Activated CD4-positive, CD25-positive, alpha-beta regulatory T cell treated with anti-CD3 and anti-CD28 coated beads, Interleukin-2, amount 50 U/mL, for 24 hours (primary cell): Measurements from ENCODE around the gene DDX41.

Source experiments
- ATAC-seq, 2 donors: fragments of 150-1000 bp; cut with Tn5 transposase; one replicate each; pipeline ENCODE4 v1.10.0; 2021; ENCODE audit warnings: mild to moderate bottlenecking in 1 of 2, moderate library complexity in 1 of 2

DDX41 gene

GRCh38 chr5:177512736-177513380 is 3.9 kb downstream of the DDX41 start:
- no peak for ATAC-seq

GRCh38 chr5:177511796-177512675 is 4.7 kb downstream of the DDX41 start:
- no peak for ATAC-seq

GRCh38 chr5:177511181-177511580 is 5.6 kb downstream of the DDX41 start:
- ATAC-seq: no peak

- ATAC-seq: no peak
Measured at GRCh38 chr5:177510567-177511053, 6.2 kb downstream of the DDX41 start.

- ATAC-seq: peak in 1 of 2 donors; percentile 36
Measured at GRCh38 chr5:177509991-177510566, 6.7 kb downstream of the DDX41 start.

GRCh38 chr5:177509381-177509951 is 7.3 kb downstream of the DDX41 start, which contains the start of gene DOK3:
DOK3 (minus strand) TSS chr5:177509826; CDS start chr5:177509540, 286 bp downstream.
- ATAC-seq: peak in 1 of 2 donors; percentile 7

GRCh38 chr5:177508837-177509236 is 7.9 kb downstream of the DDX41 start:
- ATAC-seq: no peak

GRCh38 chr5:177508221-177508611 is 8.5 kb downstream of the DDX41 start:
- no peak for ATAC-seq

- no peak for ATAC-seq
Measured at GRCh38 chr5:177507596-177508220, 9.1 kb downstream of the DDX41 start.

GRCh38 chr5:177507165-177507564 is 9.6 kb downstream of the DDX41 start:
- no peak for ATAC-seq

GRCh38 chr5:177505075-177505474 is 11.7 kb downstream of the DDX41 start:
- ATAC-seq: no peak

- no peak for ATAC-seq
Measured at GRCh38 chr5:177504086-177505056, 12.4 kb downstream of the DDX41 start.

- ATAC-seq: no peak
Measured at GRCh38 chr5:177503351-177504085, 13.2 kb downstream of the DDX41 start.

GRCh38 chr5:177502886-177503285 is 13.9 kb downstream of the DDX41 start:
- ATAC-seq: no peak

- no peak for ATAC-seq
Measured at GRCh38 chr5:177501874-177502678, 14.7 kb downstream of the DDX41 start.

- peak in 1 of 2 donors; percentile 43 for ATAC-seq
Measured at GRCh38 chr5:177500685-177501522, 15.9 kb downstream of the DDX41 start.

- no peak for ATAC-seq
Measured at GRCh38 chr5:177499842-177500241, 16.9 kb downstream of the DDX41 start.

GRCh38 chr5:177498013-177498787 is 18.6 kb downstream of the DDX41 start:
- ATAC-seq: no peak
